VCaP (cell line): ENCODE results near the gene IL17RB.

Experiments
- H3K27ac ChIP-seq: fragments of 450-650 bp; 2 replicates; pipeline ENCODE4 v1.5.1; 2017
- TF ChIP-seq, protein P1 (sequence below): fragments of 450-650 bp; conservative IDR thresholded peaks from 2 replicates; pipeline ENCODE4 v1.5.1; 2017; ENCODE audit warnings: mild to moderate bottlenecking, moderate library complexity

The IL17RB gene, protein sequence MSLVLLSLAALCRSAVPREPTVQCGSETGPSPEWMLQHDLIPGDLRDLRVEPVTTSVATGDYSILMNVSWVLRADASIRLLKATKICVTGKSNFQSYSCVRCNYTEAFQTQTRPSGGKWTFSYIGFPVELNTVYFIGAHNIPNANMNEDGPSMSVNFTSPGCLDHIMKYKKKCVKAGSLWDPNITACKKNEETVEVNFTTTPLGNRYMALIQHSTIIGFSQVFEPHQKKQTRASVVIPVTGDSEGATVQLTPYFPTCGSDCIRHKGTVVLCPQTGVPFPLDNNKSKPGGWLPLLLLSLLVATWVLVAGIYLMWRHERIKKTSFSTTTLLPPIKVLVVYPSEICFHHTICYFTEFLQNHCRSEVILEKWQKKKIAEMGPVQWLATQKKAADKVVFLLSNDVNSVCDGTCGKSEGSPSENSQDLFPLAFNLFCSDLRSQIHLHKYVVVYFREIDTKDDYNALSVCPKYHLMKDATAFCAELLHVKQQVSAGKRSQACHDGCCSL

DNA sequence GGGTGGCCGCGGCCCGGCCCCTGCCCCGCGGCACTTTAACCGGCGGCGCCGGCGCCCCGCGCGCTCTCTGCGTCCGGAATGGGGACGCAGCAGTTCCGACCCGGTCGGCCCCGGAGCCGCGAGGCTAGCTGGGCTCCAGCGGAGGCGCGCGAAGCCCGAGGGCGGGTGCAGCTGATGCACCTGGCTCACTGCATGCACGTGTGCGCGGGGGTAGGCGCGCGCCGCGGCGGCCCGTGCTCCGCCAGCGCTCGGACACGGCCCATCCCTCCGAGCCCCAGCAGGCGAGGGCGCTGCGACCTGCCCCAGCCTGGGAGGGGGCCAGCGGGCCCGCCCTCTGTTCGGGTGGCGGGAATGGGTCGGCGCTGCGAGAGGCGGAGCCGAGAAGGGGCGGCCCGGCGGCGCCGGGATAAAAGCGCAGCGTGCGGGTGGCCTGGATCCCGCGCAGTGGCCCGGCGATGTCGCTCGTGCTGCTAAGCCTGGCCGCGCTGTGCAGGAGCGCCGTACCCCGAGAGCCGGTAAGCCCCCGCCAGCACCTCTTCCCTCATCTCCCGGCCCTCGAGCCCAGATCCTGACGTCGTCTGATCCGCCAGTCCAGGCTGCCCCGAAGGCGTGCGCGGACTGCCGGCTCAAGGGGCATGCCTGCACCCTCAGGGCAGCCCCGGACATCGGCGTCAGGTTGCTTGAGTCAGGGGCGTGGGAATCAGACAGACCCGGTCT lies at the start of gene IL17RB, which contains the start of gene CHDH:
Gene IL17RB, plus strand, starts transcription at position 435 of the 717 bp plus-strand sequence. Its CDS starts 21 bp downstream, at position 456.
Gene CHDH, minus strand, starts transcription at position 286 of the 717 bp plus-strand sequence. CDS start 22,411 bp downstream, outside the sequence.
- peak within 1 kb of the TSS; percentile 94 for H3K27ac ChIP-seq
- TF ChIP-seq, protein P1, sequence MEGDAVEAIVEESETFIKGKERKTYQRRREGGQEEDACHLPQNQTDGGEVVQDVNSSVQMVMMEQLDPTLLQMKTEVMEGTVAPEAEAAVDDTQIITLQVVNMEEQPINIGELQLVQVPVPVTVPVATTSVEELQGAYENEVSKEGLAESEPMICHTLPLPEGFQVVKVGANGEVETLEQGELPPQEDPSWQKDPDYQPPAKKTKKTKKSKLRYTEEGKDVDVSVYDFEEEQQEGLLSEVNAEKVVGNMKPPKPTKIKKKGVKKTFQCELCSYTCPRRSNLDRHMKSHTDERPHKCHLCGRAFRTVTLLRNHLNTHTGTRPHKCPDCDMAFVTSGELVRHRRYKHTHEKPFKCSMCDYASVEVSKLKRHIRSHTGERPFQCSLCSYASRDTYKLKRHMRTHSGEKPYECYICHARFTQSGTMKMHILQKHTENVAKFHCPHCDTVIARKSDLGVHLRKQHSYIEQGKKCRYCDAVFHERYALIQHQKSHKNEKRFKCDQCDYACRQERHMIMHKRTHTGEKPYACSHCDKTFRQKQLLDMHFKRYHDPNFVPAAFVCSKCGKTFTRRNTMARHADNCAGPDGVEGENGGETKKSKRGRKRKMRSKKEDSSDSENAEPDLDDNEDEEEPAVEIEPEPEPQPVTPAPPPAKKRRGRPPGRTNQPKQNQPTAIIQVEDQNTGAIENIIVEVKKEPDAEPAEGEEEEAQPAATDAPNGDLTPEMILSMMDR, result no peak

DNA sequence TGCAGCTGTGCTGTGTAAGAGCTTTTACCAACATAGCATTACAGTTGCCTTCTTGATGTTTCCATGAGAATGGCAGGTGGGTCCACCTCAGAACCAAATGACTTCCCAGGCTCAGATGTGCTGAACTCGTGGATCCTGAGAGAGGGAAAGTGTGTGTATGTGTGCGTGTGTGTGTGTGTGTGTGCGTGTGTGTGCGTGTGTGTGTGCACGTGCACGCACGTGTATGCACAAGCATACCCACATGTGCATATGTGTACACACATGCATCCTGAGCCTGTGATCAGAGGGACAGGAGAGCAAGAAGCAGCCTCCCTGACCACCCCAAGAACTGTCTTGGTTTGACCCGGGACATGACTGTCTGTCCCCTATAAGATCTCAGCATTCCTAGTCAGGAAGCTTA lies 48.2 kb upstream of the IL17RB start:
- TF ChIP-seq, protein P1, result no peak
- H3K27ac ChIP-seq, result no peak overlapping the region

DNA sequence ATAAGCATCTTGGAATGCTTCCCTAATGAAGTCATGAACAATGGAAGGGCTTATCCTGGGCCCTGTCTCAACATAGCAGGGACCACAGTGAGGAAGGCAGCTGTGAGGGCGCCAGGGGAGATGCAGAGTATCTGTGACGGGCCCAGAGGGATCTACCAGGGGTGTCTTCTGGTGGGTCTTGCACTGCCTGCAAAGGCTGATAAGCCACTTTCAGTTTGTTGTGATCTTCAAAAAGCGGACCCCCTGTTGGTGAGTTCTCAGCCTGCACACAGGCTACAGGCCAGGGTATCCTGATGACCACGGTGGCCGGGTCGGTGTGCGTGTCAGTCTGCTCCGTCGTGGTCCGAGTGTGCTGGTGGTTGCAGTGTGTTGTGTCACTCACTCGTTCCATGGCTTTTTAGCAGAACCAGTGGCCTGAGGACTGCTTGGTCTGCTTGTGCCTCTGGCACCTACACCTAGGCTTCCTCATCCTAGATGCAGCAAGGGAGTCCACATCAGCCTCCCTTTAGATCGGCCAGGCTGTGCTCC lies 47.0 kb upstream of the IL17RB start:
- TF ChIP-seq, protein P1, result no peak
- no peak overlapping the region for H3K27ac ChIP-seq

DNA sequence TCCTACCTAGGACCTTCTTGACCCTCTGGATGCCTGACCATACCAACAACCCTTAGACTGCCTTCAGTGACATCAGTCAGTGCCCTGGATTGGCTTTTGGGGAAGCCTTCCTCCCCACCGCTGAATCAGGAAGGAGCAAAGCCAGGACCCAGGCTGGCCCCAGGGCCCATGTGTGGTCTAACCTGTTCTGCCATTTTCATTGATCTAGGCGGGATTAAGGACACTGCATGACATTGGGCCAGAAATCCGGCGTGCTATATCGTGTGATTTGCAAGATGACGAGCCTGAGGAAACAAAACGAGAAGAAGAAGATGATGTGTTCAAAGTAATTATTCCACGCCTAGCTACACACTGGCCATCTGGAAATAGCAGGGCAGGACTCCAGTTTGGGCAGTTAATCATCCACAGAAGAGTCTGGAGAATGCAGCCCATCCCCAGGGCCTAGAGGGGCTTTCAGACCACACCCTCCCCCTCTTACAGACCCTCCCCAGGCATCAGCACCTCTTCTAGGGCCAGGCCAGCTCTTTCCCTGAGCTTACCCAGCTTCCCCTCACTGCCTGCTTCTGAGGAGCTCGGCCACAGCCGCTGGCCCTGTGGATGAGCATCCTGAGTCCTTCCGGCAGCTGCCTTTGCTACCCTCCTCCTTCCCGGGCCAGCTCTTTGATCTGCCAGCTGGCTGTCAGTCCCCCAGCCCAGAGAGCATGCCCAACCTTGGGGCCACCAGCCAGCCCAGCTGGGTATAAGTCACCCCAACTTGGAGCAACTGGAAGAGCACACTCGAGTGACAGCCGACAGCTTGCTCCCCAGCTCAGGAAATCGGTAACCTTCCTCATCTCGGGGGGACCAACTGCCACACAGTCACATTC lies 46.1 kb upstream of the IL17RB start:
- TF ChIP-seq, protein P1, result no peak

DNA sequence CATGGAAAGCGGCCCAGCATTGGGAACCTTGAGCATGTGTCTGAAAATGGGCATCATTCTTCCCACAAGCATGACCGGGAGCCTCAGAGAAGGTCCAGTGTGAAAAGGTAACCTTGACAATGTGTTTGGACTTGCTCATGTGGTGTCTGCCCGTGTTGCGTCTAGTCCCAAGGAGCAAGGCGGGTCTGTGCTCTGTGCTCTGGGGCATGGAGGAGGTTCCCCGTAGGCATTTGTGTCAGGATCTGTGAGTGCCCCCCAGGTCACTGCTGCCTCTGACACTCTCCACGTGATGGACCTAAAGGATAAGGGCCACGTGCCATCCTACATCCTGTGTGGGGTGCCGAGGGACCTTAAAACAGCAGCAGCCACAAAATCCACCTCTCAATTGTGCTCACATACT lies 45.0 kb upstream of the IL17RB start:
- TF ChIP-seq, protein P1, result no peak
- no peak overlapping the region for H3K27ac ChIP-seq

More for the DNA sequence above, 46.1 kb upstream of the IL17RB start:
- H3K27ac ChIP-seq, result no peak overlapping the region

DNA sequence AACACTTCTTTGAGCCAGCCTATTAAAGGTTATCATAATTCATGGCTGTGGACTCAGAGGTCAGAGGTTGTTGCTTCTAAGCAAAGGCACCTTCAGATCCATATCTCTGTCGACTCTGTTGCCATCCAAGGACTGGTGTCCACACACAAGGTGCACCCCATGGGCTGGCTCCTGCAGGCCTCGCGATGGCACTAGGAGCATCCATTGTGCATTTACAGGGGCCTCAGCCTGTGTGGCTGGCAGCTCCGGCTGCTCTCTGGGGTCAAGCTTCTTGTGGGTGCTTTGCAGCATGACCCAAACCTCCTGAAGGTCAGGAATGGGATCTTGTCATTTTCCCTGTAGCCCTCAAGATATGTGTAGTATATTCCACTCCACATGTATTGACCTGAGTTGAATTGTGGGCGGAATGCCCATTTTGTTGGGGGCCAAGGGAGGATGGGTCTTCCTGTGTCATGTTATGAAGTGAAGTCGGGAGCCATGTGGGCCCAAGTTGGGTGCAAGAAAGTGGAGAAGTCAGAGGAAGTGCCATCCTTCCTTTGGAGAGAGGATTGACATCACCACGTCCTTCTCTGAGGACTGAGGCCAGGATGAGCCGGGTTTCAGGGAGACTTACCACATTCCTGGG lies 44.0 kb upstream of the IL17RB start:
- TF ChIP-seq, protein P1, result no peak
- no peak overlapping the region for H3K27ac ChIP-seq
